NCI-H1930 (cell line): Measurements from ENCODE around the gene ZSCAN32.

Experiments used
- DNase-seq, 2 experiments: peaks; one replicate each; lab custom pipeline; 2025; lab: John Stamatoyannopoulos, UW

The ZSCAN32 gene

DNA sequence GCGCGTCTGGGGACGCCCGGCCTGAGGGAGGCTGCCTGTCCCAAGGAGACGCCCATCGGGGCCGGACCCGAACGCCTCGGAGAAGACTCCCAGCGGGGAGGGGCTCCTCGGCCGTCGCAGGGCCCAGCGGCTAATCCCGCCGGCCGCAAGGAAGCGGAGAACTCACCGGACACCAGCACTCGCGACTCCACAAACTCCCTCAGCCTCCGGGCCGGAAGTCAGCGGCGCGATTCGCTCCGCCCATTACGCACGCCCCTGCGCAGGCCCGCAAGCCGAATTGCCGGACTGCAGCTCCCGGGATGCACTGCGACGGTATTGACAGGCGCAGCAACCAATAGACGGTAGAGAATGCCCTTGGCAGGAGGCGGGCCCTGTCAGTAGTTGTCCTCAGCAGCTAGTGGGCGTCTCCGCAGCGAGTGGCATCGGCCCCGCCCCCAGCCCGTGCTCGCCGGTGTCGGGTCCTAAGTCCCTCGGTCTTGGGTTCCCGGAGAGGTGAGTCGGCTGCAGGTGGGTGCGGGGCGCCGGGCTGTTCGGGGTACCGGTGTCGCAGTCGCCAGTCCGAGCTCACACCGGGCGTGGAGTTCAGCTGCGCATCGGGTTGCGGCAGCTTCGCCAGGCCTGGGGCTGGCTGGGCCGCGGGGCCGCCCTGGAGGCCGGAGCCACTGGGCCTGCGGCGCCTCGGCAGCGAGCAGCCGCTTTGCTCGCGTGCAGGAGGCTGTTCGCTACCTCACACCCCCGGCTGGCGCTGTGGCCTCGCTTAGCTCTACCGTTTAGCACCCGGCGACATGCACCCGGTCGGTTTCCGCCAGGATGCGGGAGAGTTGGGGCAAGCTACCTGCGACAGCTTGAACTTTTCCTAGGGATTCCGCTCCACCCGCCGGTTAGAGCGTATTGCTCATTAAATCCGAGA lies at the start of gene ZSCAN32, which contains the start of gene ZNF174:
TSS of gene ZSCAN32 (minus strand) at position 226 of the 910 bp plus-strand sequence. CDS start 3,447 bp downstream, outside the sequence.
TSS of gene ZNF174 (plus strand) at position 437 of the 910 bp plus-strand sequence. CDS start 790 bp downstream, outside the sequence.
- DNase-seq = peak; percentile 98 to 100

DNA sequence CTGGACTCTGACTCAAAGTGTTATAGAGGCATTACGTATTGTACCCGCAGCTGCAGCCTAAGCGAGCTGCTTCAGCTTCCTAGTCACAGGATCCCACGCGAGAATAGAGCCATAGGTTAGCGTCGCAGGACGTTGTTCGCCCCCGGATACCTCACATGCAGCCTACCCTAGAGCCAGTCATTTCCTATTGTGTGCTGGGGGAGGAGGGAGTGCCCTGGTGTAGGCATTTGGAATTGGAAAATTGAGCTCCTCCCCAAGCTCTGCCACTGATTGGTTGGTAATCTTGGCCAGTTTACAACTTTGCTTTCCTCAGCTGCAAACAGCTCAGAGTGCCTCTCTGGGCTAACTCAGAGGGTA lies 43.2 kb upstream of the ZSCAN32 start:
- no peak for DNase-seq

DNA sequence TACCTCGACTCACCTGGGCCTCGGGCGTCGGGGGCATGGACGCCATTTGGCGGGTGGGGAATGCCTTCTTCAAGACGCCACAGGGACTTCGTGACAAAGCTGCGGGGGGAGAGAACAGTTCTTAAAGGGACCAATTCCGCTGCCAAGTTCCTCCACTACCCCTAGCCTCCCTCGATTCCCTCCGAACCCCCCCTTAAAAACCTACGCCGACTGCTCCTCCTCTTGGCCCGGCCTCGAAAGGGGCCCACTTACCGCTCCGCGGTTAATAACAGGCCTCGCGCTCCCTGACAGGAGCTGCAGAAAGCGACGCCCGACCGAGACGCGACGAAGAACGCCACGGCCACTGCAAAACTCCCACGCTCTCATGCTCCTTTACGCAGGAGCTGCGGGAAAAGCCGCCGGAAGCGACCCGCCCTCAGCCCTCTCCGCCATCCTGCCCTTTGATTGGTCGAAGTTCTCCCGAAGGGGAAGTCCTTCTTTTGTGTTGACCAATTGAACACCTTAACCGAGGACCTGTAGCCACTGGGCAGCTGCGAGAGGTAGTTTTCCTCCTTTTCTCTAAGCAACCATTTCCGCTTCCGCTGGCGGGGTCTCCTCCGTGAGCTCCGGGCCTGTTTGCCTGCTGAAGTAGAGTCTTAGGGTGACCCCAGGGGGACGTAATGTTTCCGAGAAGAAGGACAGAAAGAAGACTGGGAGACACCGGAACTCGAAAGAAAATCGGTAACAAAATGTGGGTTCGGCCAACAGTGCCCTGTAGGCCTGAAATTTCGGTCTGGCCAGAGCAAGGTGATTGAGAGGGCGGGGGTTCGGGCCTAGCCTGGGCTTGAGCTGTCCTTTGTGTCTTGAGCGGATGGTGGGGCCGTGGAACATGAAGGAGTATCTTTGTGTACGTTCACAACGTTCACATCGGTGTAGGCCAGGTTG lies 42.6 kb upstream of the ZSCAN32 start, which contains the start of the genes NAA60 and ZNF597:
TSS of gene NAA60 (plus strand) at position 573 of the 924 bp plus-strand sequence. CDS start 32,548 bp downstream, outside the sequence.
TSS of gene ZNF597 (minus strand) at position 397 of the 924 bp plus-strand sequence. CDS start at position 46, 351 bp downstream.
- DNase-seq = peak; percentile 84 to 88

DNA sequence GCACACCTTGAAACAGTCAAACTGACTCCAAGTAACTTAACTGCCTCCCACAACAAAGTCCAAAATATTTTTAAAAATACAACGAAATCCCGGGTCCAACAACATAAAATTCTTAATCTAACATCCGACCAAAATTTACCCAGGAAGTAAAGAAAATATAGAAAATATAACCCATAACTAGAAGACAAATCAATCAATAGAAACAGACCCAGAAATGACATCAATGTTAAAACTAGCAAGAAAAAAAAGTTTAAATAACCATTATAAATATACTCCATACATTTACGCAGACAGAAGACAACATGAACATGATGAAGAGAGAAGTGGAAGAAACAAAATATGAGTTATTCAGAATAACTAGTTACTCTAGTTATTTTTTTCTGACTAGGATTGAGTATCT lies 38.8 kb upstream of the ZSCAN32 start:
- no peak for DNase-seq

DNA sequence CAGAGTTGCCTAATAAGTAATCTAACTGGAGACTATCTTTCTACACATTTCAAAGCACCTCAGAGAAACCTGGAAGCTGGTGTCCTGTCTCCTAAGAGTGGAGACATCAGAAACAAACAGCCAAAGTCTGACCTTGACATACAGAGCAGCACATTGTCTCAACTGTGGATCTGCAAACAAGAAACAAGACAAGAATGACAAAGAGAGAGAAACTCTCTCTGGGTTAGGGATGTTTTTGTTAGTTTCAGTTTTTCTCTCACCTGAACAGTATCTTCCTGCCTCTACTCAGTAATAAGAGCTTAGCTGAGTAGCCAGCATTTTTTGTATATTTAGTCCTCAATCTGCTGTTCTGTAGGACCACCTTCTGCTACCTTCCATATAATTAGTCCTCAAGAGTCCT lies 33.6 kb upstream of the ZSCAN32 start:
- no peak for DNase-seq

DNA sequence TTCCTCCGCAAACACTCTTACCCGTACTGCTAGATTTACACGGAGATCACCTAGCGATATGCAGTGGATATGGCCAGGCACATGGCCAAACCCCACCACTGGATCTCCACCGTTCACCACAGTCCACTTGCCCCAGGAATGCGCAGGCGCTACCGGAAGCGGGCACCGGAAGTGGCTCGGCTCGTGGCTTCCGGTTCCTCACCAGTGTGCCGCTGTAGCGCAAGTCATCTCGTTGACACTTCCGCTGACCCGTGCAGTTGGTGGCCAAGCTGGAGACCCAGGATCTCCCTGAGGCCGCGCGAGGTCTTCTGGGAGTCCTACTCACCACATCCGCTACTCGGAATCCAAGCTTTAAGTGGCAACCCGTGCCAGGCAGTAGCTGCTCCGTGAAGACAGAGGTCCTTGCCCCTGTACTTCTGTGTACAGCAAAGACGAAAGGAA lies 31.0 kb upstream of the ZSCAN32 start:
- DNase-seq = no peak

DNA sequence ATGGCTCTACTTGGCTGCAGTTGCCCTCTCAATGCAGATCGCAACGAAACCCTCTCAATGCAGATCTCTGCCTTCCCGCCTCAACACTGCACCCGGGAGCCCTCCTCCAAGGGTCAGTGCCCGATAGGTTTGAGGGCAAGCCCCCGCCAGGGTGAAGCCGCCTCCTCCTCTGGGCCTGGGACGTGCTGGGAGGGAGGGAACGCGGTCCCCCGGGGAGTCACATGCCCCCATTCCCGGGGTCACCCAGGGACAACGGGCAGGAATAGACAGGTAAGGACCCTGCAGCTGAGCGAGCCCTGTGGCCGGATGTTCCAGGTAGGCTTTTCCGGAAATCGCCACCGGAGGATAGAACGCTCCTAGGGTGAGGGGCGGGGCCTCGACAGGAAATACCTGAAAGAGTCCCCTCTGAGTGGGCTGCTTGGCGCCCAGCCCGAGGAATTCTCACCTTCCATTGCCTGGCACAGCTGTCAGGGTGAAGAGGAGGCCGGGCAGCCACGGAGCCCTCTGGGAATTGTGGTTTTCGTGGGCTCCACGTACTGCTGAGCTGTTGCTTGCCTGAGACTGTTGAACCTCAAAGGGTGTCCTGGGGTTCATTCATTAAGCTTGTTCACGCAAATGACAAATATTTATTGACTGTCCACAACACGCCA lies 13.1 kb upstream of the ZSCAN32 start:
- no peak for DNase-seq

DNA sequence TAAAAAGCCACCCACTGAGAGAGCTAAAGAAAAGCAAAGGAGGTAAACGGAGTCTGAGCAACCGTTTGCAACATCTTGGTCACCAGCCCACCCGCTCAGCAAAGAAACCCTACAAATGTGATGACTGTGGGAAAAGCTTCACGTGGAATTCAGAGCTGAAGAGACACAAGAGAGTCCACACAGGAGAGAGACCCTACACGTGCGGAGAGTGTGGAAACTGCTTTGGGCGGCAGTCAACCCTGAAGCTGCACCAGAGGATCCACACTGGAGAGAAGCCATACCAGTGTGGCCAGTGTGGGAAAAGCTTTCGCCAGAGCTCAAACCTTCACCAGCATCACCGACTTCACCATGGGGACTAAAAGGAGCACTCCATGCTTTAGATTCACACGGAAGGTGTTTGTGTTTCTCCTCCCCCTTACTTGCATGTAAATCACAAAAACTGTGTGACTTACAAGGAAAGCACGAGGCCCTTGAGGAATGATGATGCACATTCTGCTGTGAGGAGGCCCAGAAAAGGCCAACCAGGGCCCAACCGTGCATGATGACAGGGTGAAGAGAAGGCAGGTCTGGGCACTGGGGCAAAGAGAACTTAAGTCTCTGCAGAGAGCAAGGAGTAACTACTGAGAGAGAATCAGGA lies 7.9 kb upstream of the ZSCAN32 start:
- DNase-seq = no peak

DNA sequence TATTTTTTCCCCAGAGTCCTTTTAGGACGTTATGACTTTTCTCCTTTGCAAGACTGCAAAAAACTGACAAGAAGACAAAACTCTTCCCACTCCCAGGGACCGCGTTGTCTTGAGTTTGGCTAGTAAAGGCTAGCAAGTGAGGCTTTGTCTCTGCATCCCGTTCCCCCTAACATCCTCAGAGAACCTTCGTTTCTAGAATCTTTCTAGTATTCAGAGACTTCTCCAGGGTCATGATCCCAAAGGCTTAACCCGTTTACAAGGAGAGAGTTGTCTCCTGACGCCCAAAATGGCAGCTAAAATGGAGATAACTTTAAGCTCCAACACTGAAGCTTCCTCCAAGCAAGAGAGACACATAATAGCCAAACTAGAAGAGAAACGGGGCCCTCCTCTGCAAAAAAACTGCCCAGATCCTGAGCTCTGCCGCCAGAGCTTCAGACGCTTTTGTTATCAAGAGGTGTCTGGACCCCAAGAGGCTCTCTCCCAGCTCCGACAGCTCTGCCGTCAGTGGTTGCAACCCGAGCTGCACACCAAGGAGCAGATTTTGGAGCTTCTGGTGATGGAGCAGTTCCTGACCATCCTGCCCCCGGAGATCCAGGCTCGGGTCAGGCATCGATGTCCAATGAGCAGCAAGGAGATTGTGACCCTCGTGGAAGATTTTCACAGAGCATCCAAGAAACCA lies 1.1 kb upstream of the ZSCAN32 start:
- DNase-seq = no peak

DNA sequence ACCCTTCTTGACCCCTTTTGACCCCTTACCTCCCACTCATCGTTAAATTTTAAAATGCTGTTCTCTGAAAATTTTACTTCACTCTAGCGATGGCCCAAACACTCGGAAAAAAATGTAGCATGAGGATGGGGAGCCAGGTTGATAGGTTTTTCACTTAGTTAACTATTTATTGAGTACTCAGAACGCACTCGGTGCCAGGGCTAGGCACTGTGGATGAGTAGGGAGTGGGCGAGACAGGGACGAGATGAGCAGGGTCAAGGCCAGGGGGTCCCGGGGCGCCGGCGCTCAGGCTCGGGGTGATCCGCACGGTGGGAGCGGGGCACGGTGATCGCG lies 392 bp downstream of the ZSCAN32 start:
- no peak for DNase-seq

DNA sequence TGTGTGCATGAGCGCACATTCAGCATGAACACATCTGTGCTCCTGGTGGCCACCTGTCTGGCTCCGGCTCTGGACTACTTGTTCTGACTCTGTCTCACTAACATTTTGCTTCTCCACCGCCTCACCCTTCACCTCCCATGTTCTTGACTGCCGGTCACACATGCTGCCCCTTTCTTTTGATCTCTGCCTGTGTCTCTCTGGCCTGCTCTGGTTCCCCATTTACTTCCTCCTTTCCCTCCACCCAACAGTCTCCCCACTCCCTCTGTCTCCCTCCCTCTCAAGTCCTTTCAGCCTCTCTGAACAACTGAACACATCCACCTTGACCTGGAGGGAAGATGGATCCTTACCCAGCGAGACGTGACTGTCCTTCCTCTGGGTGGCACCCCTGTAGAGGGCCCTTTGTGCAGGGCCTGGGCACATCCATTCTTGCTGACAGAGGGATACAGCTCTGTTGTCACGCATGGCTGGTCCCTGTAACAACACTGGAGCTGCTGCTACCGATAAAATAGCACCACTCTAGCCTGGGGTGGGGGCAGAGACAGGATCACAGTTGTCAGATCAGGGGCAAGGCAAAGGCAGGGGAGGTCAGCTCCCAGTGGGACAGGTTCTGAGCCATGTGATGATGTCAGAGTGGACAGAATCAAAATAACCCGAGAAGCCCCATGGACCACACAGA lies 11.0 kb downstream of the ZSCAN32 start:
- DNase-seq = no peak

DNA sequence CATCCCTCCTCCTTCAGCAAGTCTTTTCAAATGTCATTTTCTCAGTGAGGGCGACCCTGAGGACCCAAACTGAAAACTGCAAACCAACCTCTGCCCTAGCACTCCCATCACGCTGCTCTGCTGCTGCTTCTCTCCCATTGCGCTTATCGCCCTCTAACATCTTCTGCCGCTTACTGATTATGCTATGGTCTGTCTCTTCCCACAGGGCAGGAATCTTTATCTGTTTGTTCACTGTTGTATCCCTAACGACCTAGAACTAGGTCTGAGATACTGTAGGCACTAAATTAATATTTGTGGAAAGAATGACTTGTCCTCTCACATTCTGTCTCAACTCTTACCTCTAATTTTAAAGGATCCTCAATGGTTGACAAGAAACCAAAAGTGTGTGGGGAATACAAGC lies 12.5 kb downstream of the ZSCAN32 start:
- DNase-seq = no peak

DNA sequence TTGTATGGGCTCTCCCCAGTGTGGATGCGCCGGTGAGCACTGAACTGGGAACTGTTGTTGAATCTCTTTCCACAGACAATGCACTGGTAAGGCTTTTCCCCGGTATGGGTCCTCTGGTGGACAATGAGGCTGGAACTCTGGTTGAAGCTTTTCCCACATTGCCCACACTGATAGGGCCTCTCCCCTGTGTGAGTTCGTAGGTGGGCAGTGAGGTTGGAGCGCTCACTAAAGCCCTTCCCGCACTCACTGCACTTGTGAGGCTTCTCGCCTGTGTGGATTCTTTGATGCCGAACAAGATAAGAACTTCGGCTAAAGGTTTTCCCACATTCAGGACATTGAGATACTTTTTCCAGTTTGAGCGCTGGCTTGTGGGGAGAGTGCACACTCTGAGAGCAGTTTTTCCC lies 17.8 kb downstream of the ZSCAN32 start:
- DNase-seq = no peak

DNA sequence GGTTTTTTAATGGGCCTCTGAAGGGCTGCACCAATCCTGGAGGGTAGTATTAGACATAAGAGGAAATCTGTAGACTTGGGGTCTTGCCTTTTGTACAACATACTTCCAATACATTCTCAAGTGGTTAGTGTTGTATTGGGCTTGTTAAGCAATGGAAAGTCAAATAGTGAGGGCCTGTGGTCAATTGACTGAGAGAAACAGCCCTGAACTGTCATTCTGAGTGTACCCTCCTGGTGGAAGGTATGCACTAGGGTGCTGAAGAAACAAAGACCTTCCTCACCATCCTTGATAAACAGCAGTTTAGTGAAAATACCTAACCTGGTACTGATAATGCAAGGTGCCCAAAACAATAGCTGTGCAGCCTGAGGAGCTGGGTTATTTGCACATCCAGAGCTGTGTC lies 22.9 kb downstream of the ZSCAN32 start:
- DNase-seq = no peak

DNA sequence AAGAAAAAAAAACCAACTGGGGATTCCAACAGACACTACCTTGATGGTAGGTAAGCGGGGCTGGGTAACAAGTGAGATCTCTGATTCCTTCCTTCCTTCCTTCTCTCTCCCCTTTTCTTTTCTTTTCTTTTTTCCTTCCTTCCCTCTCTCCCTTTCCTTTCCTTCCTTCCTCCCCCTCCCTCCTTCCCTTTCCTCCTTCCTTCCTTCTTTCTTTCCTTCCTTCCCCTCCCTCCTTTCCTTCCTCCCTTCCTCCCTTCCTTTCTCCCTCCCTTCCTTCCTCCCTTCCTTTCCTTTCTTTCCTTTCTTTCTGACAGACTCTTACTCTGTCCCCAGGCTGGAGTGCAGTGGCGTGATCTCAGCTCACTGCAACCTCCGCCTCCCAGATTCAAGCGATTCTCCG lies 25.1 kb downstream of the ZSCAN32 start:
- DNase-seq = no peak

DNA sequence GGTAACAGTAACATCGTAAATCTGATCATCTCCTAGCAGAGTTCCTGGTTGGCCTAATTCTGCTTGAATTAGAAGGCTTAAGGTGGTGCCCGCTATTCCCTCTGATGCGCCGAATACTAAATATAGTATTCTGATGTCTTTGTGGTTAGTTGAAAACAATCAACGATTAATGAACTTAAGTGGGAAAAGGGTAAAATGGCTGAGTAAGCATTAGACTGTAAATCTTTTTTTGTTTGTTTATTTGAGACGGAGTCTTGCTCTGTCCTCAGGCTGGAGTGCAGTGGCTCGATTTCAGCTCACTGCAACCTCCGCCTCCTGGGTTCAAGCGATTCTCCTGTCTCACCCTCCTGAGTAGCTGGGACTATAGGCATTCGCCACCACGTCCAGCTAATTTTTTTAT lies 31.7 kb downstream of the ZSCAN32 start:
- no peak for DNase-seq

DNA sequence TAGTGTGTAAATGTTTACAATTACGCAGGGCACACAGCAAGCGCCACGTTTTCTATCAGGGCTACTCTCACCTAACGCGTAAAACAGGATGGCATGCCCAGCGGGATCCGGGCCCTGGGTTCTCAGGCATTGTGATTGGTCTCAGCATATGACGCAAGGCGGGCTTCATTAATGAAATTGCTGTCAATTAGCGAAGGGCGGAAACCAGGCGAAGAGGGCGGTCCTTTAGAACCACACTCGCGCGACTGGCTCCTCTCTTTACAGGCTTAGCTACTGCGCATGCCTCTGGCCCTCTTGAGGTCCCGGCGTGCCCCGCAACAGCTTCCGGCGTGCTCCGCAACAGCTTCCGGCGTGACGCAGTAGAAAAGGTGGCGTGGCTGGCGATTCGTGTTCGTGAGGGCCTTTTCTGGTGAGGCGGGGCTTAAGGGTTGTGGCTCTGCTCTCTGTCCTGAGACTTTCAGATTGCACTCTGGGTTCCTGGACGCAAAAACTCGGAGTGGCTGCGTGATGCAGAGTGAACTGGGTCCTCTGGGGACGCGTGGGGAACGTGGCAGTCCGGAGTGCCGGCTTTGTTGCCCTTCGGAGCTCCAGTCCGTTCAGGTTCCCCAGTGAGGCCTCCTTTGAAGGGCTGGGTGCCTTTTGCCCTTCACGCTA lies 35.9 kb downstream of the ZSCAN32 start:
- peak; percentile 99 for DNase-seq

DNA sequence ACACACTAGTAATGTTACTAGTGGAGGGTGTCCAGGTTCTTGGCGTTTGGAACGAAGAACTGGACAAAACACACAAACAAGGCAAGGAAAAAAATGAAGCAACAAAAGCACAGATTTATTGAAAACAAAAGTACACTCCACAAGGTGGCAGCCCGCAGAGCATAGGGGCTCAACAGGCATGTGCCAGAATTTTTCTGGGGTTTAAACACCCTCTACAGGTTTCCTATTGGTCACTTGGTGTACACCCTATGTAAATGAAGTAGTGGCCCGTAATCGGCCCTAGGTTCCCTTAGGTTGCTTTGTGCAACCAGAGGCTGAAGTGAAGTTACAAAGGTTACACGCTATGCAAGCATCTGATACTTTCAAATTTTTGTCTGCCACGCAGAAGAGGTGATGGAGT lies 37.0 kb downstream of the ZSCAN32 start:
- DNase-seq = peak in 1 of 2 experiments; percentile 50

DNA sequence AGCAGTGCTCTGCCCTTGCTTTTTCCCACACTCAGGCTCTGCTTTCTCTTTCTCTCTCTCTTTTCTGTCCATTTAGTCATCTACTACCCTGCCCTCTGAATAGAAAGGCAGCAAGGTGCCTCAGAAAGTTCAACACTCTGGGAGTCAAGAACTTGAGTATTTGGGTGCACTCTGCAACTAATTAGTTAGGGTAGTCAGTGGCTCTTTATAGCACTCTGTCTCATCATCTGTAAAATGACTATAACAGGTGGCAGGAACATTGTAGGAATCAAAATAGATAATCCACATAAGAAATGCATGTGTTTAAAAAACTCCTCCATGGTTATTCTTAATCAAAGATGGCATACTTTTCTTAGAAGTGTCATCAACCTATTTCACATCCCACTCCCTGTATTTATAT lies 37.9 kb downstream of the ZSCAN32 start:
- DNase-seq = no peak

DNA sequence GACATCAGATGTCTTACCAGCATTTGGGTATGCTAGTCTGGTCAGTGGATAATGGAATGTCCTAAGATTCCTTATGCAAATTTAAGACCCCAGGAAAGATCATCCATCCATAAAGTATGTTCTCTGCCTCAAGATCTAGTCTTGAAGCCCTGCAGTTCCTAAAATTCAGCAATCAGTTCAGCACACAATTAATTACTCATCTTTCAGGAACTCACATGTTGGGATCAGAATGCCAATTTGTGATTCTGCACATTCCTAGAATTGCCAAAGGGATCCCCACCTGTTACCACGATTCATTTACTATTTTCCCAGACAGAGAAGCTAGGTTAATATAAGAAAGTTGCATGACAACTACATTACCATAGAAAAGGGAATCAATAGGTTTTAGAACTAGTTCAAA lies 41.9 kb downstream of the ZSCAN32 start:
- no peak for DNase-seq
